NCI-H2171 (cell line): ENCODE results near the gene THUMPD1.
"Not testable (repeated sequence)": the region's sequence is repeated elsewhere in the genome, so short reads cannot be mapped to it uniquely, and the experiment has no call there.

ENCODE experiments used
- DNase-seq: peaks from one replicate; lab custom pipeline; 2025; lab: John Stamatoyannopoulos, UW

THUMPD1 gene, protein sequence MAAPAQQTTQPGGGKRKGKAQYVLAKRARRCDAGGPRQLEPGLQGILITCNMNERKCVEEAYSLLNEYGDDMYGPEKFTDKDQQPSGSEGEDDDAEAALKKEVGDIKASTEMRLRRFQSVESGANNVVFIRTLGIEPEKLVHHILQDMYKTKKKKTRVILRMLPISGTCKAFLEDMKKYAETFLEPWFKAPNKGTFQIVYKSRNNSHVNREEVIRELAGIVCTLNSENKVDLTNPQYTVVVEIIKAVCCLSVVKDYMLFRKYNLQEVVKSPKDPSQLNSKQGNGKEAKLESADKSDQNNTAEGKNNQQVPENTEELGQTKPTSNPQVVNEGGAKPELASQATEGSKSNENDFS

DNA sequence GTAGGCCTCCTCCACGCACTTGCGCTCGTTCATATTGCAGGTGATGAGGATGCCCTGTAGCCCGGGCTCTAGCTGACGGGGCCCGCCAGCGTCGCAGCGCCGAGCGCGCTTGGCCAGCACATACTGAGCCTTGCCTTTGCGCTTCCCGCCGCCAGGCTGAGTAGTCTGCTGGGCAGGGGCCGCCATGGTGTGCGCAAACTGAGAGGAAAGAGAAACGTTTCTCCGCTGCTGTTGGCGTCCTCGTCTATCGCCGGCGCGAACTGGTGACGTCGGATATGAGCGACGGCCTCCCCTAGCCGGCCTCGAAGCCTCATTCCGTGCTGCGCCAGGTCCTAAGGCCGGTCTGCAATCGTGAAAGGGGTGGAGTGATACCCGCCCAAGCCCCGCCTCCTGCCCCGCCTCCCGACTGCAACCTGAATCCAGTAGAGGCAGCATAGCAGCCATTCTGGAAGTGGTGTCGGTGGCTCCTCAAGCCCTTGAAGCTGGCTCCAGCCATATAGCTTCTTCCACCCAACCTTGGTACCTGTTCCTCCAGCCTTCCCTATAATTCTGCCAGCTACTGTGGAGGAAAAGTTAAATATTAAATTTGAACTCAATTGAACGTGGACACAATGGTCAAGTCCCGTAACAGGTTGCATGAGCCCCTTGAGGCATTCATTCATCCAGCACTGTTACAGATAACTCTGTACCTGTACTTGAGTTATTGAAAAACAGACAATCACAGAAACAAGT, at the start of gene THUMPD1:
THUMPD1 (minus strand) TSS at position 265 of the 732 bp plus-strand sequence; CDS start at position 186, 79 bp downstream.
- DNase-seq = peak; percentile 92

DNA sequence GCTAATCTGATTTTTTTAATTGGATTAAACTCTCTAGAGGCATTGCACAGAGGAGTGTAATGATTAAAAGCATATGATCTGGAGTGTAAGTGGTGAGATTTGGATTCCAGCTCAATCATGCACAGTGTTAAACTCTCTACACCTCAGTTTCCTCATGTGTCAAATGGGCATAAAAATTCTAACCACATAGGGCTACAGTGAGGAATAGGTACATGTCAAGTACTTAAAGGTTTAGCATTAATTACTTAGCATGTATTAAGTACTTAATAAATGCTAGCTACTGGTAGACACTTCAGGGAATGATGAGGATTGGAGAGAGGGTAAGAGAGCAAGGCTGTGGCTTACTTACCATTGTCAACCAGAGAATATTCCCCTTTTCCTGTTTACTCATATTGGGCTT, 47.5 kb upstream of the THUMPD1 start:
- no peak for DNase-seq

DNA sequence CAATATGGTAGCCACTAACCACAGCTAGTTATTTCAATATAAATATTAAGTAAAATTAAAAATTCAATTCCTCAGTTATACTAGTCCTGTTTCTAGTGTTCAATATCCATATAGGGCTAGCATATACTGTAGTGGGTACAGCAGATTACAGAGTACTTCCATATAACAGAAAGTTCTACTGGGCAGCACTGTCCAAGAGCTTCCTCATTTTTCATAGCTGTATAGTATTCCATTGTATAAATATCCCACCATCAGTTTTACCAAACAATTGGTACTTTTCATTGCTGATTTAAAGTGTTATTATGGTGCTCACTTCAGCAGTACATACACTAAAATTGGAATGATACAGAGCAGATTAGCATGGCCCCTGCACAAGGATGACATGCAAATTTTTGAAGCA, 42.6 kb upstream of the THUMPD1 start:
- DNase-seq = no peak

DNA sequence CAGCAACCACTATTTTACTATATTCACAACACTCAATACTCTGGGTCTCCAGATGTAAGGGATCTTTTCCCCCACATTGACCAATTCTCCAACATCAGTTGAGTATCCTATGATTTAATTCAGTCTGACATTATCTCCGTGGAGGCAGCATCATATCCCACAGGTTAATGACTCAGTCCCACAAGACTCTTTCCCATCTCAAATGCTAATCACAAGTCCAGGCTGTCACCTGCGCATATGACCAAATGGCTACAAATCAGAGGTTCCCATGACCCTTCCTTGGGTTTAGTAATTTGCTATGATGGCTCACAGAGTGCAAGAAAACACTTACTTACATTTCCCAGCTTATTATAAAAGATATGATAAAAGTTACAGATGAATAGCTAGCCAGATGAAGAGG, 40.9 kb upstream of the THUMPD1 start:
- DNase-seq = no peak

DNA sequence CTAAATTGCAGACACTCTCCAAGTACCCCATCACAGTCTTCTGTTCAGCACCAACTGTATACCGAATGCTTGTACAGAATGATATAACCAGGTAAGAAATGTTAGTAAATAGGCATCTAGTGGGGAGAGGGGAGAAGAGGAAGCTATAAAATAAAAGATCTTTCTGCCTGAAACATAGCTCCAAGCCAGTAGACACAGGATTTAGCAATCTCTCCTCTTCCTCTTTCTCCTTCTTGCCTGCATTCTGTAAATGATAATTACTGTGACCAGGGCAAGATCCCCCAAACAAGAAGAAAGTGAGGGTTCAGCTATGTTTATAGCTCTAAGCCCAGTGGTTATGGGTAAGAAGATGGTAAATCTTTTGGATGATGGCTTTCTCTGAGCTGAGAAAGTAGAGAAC, 40.1 kb upstream of the THUMPD1 start:
- no peak for DNase-seq

DNA sequence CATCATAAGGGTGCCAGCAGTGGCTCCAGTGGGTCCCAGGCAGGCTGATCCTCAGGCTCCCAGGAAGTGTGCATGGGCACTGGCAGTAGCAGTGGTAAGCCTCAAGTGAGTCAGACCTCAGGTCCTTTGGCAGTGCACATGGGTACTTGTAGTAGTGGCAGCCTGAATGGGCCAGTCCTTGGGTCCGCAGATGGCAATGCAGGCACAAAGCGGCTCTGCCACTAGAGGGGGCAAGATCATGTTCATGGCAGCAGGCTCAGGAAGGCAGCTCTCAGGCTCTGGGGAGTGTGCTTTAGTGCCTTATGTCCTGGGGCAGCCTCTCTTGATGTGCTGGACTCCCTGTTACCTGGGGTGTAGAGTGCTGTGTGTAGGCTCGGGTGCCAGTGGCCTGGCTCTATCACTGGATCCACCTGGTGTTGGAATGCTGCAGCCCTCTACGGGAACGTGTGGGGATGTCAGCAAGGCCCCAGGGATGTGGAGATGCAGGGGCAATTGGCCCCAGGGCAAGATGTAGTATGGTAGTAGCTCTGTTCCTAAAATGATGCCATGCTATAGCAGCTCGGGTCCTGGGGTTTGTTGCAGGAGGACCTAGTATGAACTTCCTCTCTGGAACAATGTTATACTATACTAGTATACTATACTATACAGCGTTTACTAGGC, 33.2 kb upstream of the THUMPD1 start:
- no peak for DNase-seq

DNA sequence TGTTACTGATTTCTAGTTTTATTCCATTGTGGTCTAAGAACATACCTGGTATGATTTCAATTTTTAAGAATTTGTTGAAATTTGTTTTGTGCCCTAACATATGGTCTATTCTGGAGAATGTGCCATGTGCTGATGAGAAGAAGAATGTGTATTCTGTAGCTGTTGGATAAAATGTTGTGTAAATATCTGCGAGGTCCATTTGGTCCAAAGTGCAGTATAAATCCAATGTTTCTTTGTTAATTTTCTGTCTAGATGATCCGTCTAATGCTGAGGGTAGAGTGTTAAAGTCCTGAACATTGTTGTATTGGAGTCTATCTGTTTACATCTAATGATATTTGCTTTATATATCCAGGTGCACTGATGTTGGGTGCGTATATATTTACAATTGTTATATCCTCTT, 32.1 kb upstream of the THUMPD1 start:
- no peak for DNase-seq

DNA sequence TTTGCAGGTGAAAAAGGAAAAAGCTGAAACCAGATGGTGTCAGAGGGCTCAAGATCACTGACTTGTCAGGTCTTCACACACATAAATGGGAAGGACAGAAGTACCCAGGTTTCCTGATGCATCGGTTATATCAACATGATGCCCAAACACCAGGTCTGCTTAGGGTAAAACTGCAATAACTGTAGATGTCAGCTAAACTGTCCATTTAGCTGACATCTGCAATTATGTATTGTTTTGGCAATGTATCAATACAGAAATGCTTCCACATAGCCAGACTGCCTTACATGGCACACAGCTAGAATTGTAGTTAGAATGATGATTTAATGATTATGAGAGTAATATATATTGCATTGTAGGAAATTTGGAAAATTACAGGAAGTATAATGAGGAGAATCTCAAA, 27.2 kb upstream of the THUMPD1 start:
- no peak for DNase-seq

DNA sequence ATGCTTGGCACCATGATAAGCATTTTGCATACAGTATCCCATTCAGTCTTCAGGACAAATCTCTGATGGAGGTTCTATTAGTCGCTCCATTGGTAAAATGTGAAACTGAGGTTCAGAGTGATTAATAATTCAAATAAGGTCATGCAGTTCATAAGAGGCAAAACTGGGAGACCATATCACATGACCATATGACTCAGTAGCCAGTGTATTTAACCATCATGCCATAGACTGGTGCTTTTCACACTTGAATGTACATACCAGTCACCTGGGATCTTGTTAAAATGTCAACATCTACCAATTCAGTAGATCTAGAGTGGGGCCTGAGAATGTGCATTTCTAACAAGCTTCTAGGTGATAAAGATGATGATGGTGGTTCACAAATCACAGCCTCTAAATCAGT, 26.5 kb upstream of the THUMPD1 start:
- DNase-seq = no peak

DNA sequence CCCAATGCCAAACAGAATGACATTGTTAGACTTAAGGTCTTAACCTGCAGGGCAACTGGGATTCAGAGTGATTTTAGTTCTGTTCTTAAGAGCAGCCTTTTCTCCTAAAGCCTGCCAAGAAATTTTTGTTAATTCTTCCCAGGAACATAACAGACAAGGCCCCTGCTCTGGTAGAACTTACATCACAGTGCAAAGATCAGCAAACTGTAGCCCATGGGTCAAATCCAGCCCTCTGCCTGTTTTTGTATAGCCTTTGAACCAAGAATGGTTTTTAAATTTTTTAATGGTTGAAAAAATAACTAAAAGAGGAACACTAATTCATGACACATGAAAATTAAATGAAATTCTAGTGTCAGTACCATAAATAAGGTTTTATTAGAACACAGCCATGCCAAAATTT, 26.0 kb upstream of the THUMPD1 start:
- DNase-seq = no peak

DNA sequence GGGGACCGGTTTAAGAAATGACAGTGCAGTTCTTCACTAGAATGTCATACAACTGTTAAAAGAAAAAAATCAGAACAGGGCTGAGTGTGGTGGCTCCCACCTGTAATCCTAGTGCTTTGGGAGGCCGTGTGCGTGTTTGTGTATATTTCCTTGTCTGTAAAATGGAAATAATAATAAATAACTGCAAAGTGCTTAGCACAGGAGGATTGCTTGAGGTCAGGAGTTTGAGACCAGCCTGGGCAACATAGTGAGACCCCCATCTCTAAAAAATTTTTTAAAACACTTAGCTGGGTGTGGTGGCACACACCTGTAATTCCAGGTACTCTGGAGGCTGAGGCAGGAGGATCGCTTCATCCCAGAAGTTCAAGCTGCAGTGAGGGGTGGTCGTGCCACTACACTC, 24.7 kb upstream of the THUMPD1 start:
- DNase-seq = no peak

DNA sequence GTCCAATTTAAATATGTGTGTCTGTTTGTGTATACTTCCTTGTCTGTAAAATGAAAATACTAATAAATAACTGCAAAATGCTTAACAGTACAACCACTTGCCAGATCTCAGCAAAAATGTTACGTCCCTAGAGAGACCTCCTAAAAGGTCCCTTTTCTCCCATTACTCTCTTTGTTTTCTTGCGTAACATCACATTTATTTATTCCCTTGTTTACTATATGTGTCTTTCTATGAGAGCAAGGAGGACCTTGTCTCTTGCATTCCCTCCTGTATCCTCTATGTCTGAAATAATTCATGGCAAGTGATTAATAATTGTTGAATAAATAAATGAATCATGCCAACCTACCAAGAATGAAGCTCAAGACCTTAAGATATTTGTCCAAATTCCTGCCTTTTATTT, 24.1 kb upstream of the THUMPD1 start:
- no peak for DNase-seq

DNA sequence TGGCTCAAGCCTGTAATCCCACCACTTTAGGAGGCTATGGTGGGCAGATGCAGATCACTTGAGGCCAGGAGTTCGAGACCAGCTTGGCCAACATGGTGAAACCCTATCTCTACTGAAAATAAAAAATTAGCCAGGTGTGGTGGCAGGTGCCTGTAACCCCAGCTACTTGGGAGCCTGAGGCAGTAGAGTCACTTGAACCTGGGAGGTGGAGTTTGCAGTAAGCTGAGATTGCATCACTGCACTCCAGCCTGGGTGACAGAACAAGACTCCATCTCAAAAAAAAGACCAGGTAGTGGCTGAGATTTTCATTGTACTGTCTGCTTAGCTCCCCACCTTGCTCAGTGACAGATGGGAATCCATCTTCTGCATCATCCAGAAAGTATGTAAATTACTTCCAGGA, 22.8 kb upstream of the THUMPD1 start:
- DNase-seq = not testable (repeated sequence)

DNA sequence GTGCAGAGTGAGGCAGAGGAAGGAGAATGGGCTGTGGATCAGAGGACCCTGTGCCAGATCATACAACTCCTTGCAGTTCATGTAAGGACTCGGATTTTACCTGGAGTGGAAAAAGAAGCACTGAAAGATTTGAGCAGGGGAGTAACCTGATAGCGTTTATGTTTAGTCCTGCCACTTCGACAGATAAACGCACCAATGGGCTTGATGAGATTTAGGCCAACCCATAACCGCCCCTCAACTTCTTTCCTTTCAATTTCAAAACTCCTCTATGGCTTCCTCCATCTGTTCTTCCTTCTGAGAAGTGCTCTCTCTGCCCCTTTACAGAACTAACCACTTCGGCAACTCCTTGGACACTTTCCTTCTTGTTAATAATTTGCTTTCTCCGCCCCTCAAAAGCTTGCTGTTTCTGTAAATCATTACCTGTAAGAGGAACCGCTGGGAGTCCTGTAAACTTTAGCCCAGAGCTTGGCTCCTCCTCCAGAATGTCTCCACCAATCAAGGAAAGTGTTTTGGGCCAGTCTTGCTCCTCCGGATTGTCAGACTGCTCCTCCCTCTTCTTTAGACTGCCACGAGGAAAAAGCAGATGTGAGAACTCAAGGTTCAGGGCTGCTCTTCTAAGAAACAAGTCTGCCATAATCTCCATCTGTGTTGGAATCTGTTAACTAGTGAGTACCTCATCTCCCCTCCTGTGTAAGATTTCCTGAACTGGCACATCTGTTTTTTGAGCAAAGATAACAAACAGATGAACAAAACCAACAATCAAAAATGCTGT, 22.0 kb upstream of the THUMPD1 start, which contains the start of gene ACSM3:
ACSM3 (plus strand) TSS at position 554 of the 772 bp plus-strand sequence. CDS start 6,021 bp downstream, outside the sequence.
- no peak for DNase-seq

DNA sequence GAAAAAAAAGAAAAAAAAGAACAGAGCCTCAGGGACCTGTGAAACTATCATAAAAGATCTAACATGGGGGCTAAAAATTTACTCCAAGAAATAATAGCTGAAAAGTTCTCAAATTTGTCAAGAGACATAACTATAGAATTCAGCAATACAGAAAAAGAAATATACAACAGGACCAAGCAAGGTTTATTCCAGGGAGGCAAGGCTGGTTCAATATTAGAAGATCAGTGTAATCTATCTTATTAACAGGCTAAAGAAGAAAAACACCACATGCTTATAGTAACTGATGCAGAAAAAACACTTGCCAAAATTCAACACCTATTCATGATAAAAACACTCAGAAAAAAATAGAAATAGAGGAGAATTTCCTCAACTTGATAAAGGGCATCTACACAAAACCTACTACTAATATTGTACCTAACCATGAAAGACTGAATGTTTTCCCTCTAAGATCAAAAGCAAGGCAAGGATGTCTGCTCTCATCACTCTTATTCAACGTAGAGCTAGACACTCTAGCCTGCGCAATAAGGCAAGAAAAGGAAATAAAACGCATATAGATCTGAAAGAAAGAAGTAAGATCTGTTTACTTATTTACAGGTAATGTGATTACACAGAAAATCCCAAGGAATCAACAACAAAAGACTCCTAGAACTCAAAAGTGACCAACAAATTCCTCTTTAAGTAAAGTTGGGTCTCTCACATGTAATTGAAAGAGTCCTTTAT, 20.9 kb upstream of the THUMPD1 start:
- DNase-seq = no peak

DNA sequence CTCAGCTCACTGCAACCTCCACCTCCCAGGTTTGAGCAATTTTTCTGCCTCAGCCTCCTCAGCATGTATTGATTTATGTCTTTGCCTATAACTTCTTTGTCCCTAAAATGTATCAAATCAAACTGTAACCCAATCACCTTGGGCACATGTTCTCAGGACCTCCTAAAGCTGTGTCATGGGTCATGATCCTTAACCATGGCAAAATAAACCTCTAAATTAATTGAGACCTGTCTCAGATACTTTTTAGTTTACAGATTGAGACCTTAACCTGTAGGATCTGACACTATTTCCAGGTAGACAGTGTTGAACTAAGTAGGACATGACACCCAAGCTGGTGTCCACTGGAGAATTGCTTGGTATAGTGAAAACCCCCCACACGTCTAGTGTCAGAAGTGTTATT, 19.6 kb upstream of the THUMPD1 start:
- no peak for DNase-seq

DNA sequence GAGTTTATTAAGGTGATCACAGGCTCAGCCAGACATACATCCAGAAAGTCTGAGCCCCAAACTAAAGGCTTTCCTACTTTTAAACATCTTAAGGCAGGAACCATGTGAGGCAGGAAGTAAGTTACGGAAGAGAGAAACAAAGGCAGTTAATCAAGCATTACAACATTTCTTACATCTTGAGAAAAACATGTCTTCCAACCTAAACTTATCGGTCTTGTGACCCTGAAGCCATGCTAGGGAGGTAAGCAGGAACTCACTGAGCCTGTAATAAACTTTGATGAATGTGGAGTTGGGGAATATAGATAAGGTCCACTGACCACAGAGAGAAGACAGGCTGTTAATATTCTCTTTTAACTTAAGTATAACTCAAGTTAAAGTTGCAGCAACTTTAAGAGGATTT, 18.7 kb upstream of the THUMPD1 start:
- DNase-seq = no peak

DNA sequence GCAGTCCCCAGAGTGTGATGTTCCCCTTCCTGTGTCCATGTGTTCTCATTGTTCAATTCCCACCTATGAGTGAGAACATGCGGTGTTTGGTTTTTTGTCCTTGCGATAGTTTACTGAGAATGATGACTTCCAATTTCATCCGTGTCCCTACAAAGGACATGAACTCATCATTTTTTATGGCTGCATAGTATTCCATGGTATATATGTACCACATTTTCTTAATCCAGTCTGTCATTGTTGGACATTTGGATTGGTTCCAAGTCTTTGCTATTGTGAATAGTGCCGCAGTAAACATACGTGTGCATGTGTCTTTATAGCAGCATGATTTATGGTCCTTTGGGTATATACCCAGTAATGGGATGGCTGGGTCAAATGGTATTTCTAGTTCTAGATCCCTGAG, 14.2 kb upstream of the THUMPD1 start:
- DNase-seq = not testable (repeated sequence)

DNA sequence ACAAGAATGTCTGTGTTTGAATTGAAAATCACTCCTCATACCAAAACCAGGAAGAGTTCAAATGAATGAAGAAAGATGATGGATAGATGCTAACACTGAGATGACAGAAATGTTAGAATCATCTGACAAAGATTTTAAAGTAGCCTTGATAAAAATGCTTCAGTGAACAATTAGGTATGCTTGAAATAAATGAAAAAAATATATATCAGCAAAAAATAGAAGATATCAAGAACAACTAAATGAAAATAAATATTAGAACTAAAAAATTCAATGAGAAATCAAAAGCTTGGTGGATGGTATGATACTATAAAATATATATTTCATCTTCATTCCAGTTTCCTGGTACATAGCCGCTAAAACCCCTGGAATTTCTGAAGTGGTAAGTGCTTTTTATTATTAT, 13.6 kb upstream of the THUMPD1 start:
- DNase-seq = no peak

DNA sequence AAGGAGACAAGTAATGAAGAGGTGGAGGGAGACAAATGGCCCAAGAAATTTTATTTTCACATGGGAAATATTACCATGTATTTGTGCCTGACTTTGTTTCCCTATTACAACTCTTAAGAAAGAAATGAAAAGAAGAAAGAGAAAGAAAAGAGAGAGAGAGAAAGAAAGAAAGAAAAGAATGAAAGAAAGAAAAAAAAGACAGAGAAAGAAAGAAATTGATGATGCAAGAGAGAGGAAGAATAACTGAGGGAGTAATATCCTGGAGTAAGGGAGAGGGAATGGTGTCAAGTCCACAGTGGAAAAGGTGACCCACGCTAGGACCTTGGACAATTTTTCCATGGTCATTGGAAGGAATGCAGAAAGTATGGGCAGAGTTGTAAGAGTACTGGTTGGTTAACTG, 12.1 kb upstream of the THUMPD1 start:
- DNase-seq = no peak

DNA sequence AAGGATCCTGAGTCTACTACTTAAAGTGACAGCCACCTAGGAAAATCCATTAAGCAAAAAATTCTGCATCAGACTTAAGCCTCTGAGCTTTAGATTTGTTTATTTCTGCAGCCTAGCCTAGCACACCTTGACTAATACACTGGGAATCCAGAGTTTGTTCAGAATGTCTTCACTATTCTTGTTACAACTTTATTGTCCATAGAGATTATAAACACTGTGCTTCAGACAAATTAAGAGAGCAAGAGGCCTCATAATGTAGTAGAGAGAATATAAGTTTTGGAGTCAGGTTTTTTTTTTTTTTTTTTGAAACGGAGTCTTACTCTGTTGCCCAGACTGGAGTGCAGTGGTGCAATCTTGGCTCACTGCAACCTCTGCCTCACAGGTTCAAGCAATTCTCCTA, 8.9 kb upstream of the THUMPD1 start:
- no peak for DNase-seq

DNA sequence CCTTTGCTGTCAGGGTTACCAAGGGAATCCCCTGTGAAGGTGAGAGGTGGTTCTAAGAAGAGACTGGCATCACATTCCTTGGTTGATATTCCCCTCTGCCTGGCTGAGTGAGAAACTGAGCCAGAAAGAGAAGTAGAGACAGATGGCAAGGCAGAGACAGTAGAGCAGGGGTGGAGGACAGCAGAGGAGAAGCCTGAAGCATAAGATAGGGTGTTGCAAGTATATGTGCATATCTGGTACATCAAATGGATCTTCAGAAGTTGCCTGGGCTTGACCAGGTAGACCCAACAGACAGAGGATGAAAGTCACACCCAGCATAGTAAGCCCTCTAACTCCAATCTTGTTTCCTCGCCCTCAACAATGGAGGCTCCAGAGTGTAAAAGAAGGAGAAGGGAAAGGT, 7.9 kb upstream of the THUMPD1 start:
- no peak for DNase-seq
